ENCODE data around the gene COL16A1.

COL16A1 gene

GRCh38 chr1:31687601-31688000, 16.2 kb downstream of the COL16A1 start:
- DNase-seq (ENCODE audit: low read depth): no peak

- DNase-seq (ENCODE audit: low read depth): no peak
Measured at GRCh38 chr1:31685795-31686194, 18.0 kb downstream of the COL16A1 start.

- DNase-seq (ENCODE audit: low read depth): no peak
Measured at GRCh38 chr1:31683997-31684396, 19.8 kb downstream of the COL16A1 start.

GRCh38 chr1:31681415-31681814, 22.4 kb downstream of the COL16A1 start:
- no peak for DNase-seq (ENCODE audit: low read depth)

- no peak for DNase-seq (ENCODE audit: low read depth)
Measured at GRCh38 chr1:31679676-31680230, 24.1 kb downstream of the COL16A1 start.

- DNase-seq (ENCODE audit: low read depth): no peak
Measured at GRCh38 chr1:31679091-31679490, 24.7 kb downstream of the COL16A1 start.

- DNase-seq (ENCODE audit: low read depth): no peak
Measured at GRCh38 chr1:31678681-31679080, 25.1 kb downstream of the COL16A1 start.

GRCh38 chr1:31677949-31678348, 25.9 kb downstream of the COL16A1 start:
- no peak for DNase-seq (ENCODE audit: low read depth)

GRCh38 chr1:31677401-31677800, 26.4 kb downstream of the COL16A1 start:
- no peak for DNase-seq (ENCODE audit: low read depth)

- DNase-seq (ENCODE audit: low read depth): no peak
Measured at GRCh38 chr1:31675756-31676155, 28.1 kb downstream of the COL16A1 start.

GRCh38 chr1:31675161-31675560, 28.7 kb downstream of the COL16A1 start:
- DNase-seq (ENCODE audit: low read depth): no peak

- no peak for DNase-seq (ENCODE audit: low read depth)
Measured at GRCh38 chr1:31674626-31675025, 29.2 kb downstream of the COL16A1 start.

GRCh38 chr1:31673433-31673832, 30.4 kb downstream of the COL16A1 start:
- DNase-seq (ENCODE audit: low read depth): no peak

GRCh38 chr1:31672986-31673385, 30.8 kb downstream of the COL16A1 start:
- DNase-seq (ENCODE audit: low read depth): no peak

- no peak for DNase-seq (ENCODE audit: low read depth)
Measured at GRCh38 chr1:31671561-31672201, 32.1 kb downstream of the COL16A1 start.

GRCh38 chr1:31671147-31671546, 32.7 kb downstream of the COL16A1 start:
- no peak for DNase-seq (ENCODE audit: low read depth)

- no peak for DNase-seq (ENCODE audit: low read depth)
Measured at GRCh38 chr1:31670593-31670964, 33.2 kb downstream of the COL16A1 start.

- DNase-seq (ENCODE audit: low read depth): no peak
Measured at GRCh38 chr1:31669786-31670592, 33.8 kb downstream of the COL16A1 start.

- no peak for DNase-seq (ENCODE audit: low read depth)
Measured at GRCh38 chr1:31669433-31669785, 34.4 kb downstream of the COL16A1 start.

GRCh38 chr1:31668303-31668883, 35.4 kb downstream of the COL16A1 start:
- no peak for DNase-seq (ENCODE audit: low read depth)

GRCh38 chr1:31667065-31667785, 36.6 kb downstream of the COL16A1 start:
- DNase-seq (ENCODE audit: low read depth): no peak

- no peak for DNase-seq (ENCODE audit: low read depth)
Measured at GRCh38 chr1:31666263-31666963, 37.4 kb downstream of the COL16A1 start.
